Umbilical cord (tissue), 2 donors: ENCODE data around the gene NPIPA2. TPM values are rescaled to one million over a fixed set of nuclear protein-coding genes. Genes with fewer than 3 reads are reported as not detected.
"Not testable (repeated sequence)": the region's sequence is repeated elsewhere in the genome, so short reads cannot be mapped to it uniquely, and the experiment has no call there.

Experiments used
- DNase-seq: peaks from one replicate; pipeline ENCODE4 v3.0.0-alpha.2; 2015; ENCODE audit warnings: low spot score
- total RNA-seq: library from RNA; depleted of rRNA; stranded (reverse); fragments of >200 nt; gene quantifications from one replicate; pipeline ENCODE4 v1.2.3, GENCODE V29; 2014; ENCODE audit warnings: low replicate concordance; ENCODE audit not compliant: insufficient read depth

Gene NPIPA2
- total RNA-seq: 0.96 TPM

- not testable (repeated sequence) for DNase-seq
These were observed at the start of gene NPIPA2 for GRCh38 chr16:14742273-14743128. Gene NPIPA2, plus strand, starts transcription at chr16:14742533. Its CDS starts 5,533 bp downstream, at chr16:14748066.

- DNase-seq: not testable (repeated sequence)
These were observed 48.2 kb upstream of the NPIPA2 start, which contains the start of gene PLA2G10 for GRCh38 chr16:14694129-14694528. Gene PLA2G10, minus strand, starts transcription at chr16:14694308. Its CDS starts 79 bp downstream, at chr16:14694229.

GRCh38 chr16:14701859-14702258 is 40.5 kb upstream of the NPIPA2 start:
- DNase-seq: not testable (repeated sequence)

GRCh38 chr16:14702672-14703071 is 39.7 kb upstream of the NPIPA2 start:
- DNase-seq: not testable (repeated sequence)

- DNase-seq: not testable (repeated sequence)
These were observed 38.9 kb upstream of the NPIPA2 start, which contains the start of gene NPIPA3 for GRCh38 chr16:14703156-14704011. Gene NPIPA3, plus strand, starts transcription at chr16:14703411. Its CDS starts 5,533 bp downstream, at chr16:14708944.

GRCh38 chr16:14733233-14733632 is 9.1 kb upstream of the NPIPA2 start:
- not testable (repeated sequence) for DNase-seq

GRCh38 chr16:14740832-14741385 is 1.4 kb upstream of the NPIPA2 start:
- not testable (repeated sequence) for DNase-seq

- DNase-seq: not testable (repeated sequence)
These were observed 539 bp upstream of the NPIPA2 start for GRCh38 chr16:14741794-14742193.

- DNase-seq: not testable (repeated sequence)
These were observed 31.3 kb downstream of the NPIPA2 start for GRCh38 chr16:14773654-14774053.

- DNase-seq: not testable (repeated sequence)
These were observed 33.3 kb downstream of the NPIPA2 start for GRCh38 chr16:14775624-14776023.

- DNase-seq: not testable (repeated sequence)
These were observed 34.4 kb downstream of the NPIPA2 start for GRCh38 chr16:14776763-14777162.

- DNase-seq: not testable (repeated sequence)
These were observed 37.1 kb downstream of the NPIPA2 start for GRCh38 chr16:14779368-14779877.

GRCh38 chr16:14786180-14786579 is 43.8 kb downstream of the NPIPA2 start:
- not testable (repeated sequence) for DNase-seq

- DNase-seq: not testable (repeated sequence)
These were observed 47.2 kb downstream of the NPIPA2 start for GRCh38 chr16:14789577-14789976.

- DNase-seq: not testable (repeated sequence)
These were observed 48.1 kb downstream of the NPIPA2 start for GRCh38 chr16:14790320-14790956.

- DNase-seq: not testable (repeated sequence)
These were observed 50.6 kb downstream of the NPIPA2 start for GRCh38 chr16:14792914-14793313.

- DNase-seq: not testable (repeated sequence)
These were observed 55.2 kb downstream of the NPIPA2 start for GRCh38 chr16:14797558-14797957.

GRCh38 chr16:14803577-14803976 is 61.2 kb downstream of the NPIPA2 start:
- not testable (repeated sequence) for DNase-seq

- not testable (repeated sequence) for DNase-seq
These were observed 64.9 kb downstream of the NPIPA2 start for GRCh38 chr16:14807184-14807678.

- DNase-seq: not testable (repeated sequence)
These were observed 71.6 kb downstream of the NPIPA2 start for GRCh38 chr16:14813890-14814289.
